ENCODE measurements around the gene PDZD7. TPM values are rescaled to one million over a fixed set of nuclear protein-coding genes. Genes with fewer than 3 reads are reported as not detected.
A peak's percentile ranks its signal among the peaks of the same experiment; 100 is the strongest.

PDZD7 gene
- total RNA-seq, 1 donor from 2014 or later: 0.29 TPM

DNA sequence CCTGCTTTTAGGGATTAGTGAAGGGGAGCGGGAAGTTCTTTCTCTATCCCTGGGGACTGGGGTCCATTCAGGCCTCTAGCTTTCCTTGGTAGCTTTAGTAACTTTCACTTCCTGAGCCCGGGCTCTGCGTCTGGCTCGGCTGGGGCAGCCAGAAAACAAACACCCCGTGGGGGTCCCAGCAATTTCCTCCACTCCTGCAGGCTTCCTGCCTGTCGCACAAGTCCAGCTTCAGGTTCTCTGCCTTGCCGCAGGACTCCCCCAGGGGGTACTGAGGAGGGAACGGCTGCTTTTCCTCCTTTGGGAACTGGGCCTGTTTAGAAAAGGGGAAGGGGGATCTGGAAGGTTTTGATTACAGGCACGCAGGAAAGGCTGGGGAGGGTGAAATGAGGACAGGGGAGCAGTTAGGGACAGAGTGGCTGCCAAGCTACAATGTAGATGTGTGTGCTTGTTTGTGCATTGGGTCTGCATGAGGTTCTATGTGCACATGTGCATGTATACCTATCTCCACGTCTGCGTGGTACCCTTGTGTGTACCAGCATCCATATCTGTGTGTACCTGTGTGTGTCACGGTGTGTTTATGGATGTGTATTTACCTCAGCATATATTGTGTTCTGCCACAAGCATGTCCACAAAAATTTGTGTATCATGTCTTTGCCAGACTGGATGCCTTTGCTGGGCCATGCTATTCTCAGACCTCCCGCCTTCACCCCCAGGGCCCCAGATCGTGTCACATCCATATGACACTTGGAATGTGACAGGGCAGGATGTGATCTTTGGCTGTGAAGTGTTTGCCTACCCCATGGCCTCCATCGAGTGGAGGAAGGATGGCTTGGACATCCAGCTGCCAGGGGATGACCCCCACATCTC is 32.9 kb upstream of the PDZD7 start:
- no peak overlapping the region for H3K4me3 Mint-ChIP-seq (ENCODE audit: low read depth)
- H3K9me3 Mint-ChIP-seq (ENCODE audit: low read depth): no peaks in the 10 kb centered on the region
- peaks cover 16% of the 10 kb centered on the region for H3K4me1 Mint-ChIP-seq (ENCODE audit: low read depth)
- no peak for DNase-seq (ENCODE audit: low spot score, unreplicated experiment)
- H3K36me3 Mint-ChIP-seq (ENCODE audit: insufficient read depth): no peaks in the 10 kb centered on the region
- peaks cover 52% of the 10 kb centered on the region for H3K27me3 Mint-ChIP-seq
- no peak overlapping the region for H3K27ac Mint-ChIP-seq
- TF ChIP-seq, protein P1, sequence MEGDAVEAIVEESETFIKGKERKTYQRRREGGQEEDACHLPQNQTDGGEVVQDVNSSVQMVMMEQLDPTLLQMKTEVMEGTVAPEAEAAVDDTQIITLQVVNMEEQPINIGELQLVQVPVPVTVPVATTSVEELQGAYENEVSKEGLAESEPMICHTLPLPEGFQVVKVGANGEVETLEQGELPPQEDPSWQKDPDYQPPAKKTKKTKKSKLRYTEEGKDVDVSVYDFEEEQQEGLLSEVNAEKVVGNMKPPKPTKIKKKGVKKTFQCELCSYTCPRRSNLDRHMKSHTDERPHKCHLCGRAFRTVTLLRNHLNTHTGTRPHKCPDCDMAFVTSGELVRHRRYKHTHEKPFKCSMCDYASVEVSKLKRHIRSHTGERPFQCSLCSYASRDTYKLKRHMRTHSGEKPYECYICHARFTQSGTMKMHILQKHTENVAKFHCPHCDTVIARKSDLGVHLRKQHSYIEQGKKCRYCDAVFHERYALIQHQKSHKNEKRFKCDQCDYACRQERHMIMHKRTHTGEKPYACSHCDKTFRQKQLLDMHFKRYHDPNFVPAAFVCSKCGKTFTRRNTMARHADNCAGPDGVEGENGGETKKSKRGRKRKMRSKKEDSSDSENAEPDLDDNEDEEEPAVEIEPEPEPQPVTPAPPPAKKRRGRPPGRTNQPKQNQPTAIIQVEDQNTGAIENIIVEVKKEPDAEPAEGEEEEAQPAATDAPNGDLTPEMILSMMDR (IDR thresholded peaks at IDR 0.05; ENCODE audit: unreplicated experiment): no peak

DNA sequence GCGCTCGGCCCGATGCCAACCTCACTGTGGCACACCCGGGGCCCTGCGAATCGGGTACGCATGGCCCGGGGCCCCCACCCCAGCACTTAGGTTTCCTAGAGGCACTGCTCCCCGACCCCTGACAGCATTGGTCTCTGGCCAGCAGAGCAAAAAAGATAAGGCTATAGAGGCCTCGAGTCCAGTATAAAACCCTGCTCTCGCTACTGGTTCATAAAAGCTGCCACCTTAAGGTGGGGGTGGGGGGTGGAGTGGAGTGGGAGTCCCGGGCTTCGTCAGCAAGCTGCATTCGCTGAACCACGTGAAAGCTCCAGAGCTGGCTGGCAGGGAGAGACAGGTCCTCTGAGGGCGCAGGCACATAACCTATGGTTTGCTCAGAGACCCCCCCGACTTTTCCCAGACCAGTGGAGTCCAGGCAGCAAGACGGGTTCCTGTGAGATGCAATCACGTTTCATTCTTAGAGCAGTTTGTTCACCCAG is 32.2 kb upstream of the PDZD7 start:
- H3K27ac Mint-ChIP-seq: no peak overlapping the region
- peaks cover 52% of the 10 kb centered on the region for H3K27me3 Mint-ChIP-seq
- H3K9me3 Mint-ChIP-seq (ENCODE audit: low read depth): no peaks in the 10 kb centered on the region
- TF ChIP-seq, protein P1 (IDR thresholded peaks at IDR 0.05; ENCODE audit: unreplicated experiment): no peak
- DNase-seq (ENCODE audit: low spot score, unreplicated experiment): no peak
- no peaks in the 10 kb centered on the region for H3K36me3 Mint-ChIP-seq (ENCODE audit: insufficient read depth)
- H3K4me1 Mint-ChIP-seq (ENCODE audit: low read depth): peaks cover 16% of the 10 kb centered on the region
- no peak overlapping the region for H3K4me3 Mint-ChIP-seq (ENCODE audit: low read depth)

DNA sequence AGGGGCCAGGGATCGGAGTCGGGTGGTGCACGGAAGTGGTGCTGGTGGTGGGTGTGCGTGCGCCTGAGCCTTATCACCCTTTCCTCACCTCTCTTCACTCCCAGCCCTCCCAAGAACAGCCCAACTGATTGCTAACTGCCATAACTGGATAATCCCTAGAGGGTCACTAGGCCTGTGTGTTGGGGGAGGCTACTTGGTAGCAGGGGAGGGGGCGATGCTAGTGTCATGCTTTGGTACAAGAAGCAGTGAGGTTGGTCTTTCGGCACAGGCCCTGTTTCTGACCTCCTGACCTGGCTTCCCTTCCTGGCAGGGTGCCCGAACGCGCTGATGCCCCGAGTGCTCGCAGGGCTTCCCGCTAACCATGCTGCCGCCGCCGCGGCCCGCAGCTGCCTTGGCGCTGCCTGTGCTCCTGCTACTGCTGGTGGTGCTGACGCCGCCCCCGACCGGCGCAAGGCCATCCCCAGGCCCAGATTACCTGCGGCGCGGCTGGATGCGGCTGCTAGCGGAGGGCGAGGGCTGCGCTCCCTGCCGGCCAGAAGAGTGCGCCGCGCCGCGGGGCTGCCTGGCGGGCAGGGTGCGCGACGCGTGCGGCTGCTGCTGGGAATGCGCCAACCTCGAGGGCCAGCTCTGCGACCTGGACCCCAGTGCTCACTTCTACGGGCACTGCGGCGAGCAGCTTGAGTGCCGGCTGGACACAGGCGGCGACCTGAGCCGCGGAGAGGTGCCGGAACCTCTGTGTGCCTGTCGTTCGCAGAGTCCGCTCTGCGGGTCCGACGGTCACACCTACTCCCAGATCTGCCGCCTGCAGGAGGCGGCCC is 31.5 kb upstream of the PDZD7 start:
- TF ChIP-seq, protein P1 (IDR thresholded peaks at IDR 0.05; ENCODE audit: unreplicated experiment): peak; percentile 76
- Mint-ChIP-seq H3K36me3 (ENCODE audit: insufficient read depth) (no peaks in the 10 kb centered on the region), H3K4me1 (ENCODE audit: low read depth) (peaks cover 16% of the 10 kb centered on the region), H3K27me3 (peaks cover 48% of the 10 kb centered on the region), H3K27ac (no peak overlapping the region), H3K4me3 (ENCODE audit: low read depth) (peak overlapping the region; percentile 63), H3K9me3 (ENCODE audit: low read depth) (no peaks in the 10 kb centered on the region)
- peak; percentile 74 for DNase-seq (ENCODE audit: low spot score, unreplicated experiment)

DNA sequence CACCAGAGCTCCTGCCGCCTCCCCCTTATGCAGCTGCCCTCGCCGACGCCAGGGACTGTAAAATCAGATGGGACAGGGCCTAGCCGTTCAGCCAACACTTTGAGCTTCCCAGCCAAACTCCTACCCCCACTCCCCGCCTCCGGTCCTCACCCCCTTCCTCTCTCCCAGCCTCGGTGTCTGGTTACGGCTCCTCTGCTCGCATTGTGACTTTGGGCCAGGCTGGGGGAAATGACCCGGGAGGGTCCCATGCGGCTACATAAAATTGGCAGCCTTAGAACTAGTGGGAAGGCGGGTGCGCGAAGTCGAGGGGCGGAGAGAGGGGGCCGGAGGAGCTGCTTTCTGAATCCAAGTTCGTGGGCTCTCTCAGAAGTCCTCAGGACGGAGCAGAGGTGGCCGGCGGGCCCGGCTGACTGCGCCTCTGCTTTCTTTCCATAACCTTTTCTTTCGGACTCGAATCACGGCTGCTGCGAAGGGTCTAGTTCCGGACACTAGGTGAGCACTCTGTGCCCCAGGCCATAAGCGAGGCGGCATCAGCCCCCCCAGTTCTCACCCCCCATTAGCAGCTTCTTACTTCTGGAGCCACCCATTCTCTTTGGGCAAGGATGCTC is 30.8 kb upstream of the PDZD7 start, which contains the start of gene KAZALD1:
Gene KAZALD1 (plus strand): TSS at position 366 of the 608 bp plus-strand sequence. CDS start 604 bp downstream, outside the sequence.
- no peak for DNase-seq (ENCODE audit: low spot score, unreplicated experiment)
- peaks cover 16% of the 10 kb centered on the region for H3K4me1 Mint-ChIP-seq (ENCODE audit: low read depth)
- peaks cover 43% of the 10 kb centered on the region for H3K27me3 Mint-ChIP-seq
- peak within 1 kb of the TSS; percentile 97 for H3K27ac Mint-ChIP-seq
- H3K36me3 Mint-ChIP-seq (ENCODE audit: insufficient read depth): no peaks in the 10 kb centered on the region
- peak within 1 kb of the TSS; percentile 96 for H3K4me3 Mint-ChIP-seq (ENCODE audit: low read depth)
- TF ChIP-seq, protein P1 (IDR thresholded peaks at IDR 0.05; ENCODE audit: unreplicated experiment): no peak
- no peaks in the 10 kb centered on the region for H3K9me3 Mint-ChIP-seq (ENCODE audit: low read depth)

Measured in progenitor cell of endocrine pancreas (in vitro differentiated cells).